GM12801 (cell line): ENCODE measurements around the gene ATP13A5.

Experiments used
- TF ChIP-seq, protein P1 (sequence below): IDR thresholded peaks from one replicate; pipeline ENCODE4 v1.5.1; 2011; ENCODE audit warnings: control low read depth; ENCODE audit not compliant: insufficient read length; ENCODE audit errors: extremely low read depth

Gene ATP13A5

DNA sequence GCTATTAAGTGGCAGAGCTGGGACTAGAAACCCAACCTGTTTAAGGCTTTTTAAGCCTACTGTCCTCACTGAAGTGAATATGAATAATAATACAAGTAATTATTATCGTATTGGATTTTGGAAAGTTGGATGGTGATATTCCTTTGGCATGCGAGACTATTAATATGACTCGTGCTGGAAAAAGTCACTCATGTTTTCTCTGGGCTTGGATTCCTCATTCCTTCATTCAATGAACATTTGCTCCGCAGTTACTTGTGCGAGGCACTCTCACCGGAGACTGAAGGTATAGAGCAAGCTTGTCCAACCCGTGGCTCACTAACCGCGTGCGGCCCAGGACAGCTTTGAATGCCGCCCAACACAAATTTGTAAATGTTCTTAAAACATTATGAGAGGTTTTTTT lies 136.8 kb downstream of the ATP13A5 start:
- TF ChIP-seq, protein P1, sequence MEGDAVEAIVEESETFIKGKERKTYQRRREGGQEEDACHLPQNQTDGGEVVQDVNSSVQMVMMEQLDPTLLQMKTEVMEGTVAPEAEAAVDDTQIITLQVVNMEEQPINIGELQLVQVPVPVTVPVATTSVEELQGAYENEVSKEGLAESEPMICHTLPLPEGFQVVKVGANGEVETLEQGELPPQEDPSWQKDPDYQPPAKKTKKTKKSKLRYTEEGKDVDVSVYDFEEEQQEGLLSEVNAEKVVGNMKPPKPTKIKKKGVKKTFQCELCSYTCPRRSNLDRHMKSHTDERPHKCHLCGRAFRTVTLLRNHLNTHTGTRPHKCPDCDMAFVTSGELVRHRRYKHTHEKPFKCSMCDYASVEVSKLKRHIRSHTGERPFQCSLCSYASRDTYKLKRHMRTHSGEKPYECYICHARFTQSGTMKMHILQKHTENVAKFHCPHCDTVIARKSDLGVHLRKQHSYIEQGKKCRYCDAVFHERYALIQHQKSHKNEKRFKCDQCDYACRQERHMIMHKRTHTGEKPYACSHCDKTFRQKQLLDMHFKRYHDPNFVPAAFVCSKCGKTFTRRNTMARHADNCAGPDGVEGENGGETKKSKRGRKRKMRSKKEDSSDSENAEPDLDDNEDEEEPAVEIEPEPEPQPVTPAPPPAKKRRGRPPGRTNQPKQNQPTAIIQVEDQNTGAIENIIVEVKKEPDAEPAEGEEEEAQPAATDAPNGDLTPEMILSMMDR = no peak

DNA sequence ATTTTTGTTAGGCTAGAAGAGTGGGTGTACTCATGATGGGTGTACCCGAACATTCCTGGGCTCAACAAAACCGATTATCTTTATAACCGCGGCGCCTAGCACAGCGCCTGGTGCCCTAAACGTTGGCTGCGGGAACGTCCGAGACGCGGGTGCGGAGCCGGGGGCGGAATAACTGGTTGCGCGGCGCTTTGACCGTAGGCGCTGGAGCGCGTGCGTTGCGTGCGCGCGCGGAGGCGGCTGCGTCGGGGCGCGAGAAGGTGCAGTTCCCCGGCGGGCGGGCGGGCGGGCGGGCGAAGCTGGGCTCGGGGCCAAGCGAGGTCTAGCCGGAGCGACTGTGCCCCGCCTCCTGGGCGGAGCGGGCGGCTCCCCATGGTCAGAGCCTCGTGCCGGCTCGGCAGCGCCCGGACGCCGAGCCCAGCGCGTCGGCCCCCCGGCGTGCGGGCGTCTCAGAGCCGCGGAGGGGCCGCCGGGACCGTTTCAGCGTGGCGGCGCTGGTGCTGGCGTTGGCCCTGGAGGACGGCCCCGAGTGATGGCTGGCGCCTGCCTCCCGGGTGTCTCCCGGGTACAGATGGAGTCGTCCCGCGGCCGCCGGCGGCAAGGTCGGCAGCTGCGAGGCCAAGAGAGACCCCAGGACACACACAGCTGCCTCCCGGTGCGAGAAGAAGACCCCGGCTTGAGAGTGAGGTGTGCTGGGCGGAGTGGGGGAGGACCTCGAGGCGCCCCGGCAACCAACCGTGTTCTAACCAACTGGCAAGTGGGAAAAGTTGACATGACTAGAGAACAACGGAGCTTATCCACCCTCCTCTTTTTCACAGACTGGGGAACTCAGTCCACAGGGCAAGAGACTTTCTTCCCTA lies 137.5 kb downstream of the ATP13A5 start, which contains the start of gene PLAAT1:
TSS of gene PLAAT1 (plus strand) at position 373 of the 857 bp plus-strand sequence. CDS start 14,429 bp downstream, outside the sequence.
- TF ChIP-seq, protein P1 = no peak

DNA sequence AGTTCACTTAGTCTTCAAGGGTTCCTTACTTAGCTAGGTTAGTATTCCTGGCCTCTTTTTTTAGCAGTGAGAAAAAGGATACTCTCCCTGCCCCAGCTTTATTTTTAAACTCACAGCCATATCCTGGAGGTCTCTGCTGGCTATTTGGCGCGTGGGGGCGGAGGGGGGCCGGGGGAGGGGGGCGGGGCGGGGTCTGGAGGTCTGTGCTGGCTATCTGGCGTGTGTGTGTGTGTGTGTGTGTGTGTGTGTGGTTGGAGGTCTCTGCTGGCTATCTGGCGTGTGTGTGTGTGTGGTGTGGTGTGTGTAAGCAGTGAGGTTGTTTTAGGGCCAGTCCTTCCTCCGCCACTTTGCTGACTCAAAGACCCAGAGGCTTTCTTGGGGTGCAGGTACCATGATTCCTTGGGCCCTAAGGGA lies 138.1 kb downstream of the ATP13A5 start:
- TF ChIP-seq, protein P1 = no peak

DNA sequence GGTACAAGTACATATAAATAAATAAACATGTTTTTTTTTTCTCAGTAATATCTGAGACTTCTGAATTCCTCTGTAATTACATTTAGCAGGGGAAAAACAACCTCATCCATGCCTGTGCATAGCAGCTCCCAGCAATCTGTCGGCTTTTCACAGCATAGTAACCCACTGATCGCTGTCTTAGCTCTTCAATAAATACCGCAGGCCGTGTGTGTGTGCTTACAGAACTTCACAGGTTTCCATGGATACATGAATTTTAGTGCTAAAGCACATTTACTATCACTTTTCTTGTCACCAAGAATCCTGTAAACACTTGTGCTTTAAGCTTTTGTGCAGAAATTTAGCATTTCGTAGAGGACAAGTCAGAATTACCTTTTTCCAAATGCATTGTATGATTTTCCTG lies 141.5 kb downstream of the ATP13A5 start:
- TF ChIP-seq, protein P1 = no peak

DNA sequence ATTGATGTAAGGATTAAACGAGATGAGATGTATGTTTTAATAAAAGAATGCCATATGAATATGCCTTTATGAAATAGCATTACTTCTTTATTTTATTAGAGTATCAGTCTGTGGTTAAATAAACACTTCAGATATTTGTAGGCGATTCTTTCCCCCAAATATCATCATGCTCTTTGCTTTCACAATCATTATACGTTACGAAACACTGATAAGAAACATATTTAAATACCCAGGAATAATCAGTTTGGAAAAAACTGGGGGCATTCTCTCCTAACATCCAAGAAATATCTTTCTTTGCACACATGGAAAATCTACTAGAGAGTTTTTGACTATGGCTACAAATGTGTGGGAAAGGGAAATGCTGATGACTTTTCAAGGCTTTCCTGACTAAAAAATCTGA lies 142.0 kb downstream of the ATP13A5 start:
- TF ChIP-seq, protein P1 = no peak

DNA sequence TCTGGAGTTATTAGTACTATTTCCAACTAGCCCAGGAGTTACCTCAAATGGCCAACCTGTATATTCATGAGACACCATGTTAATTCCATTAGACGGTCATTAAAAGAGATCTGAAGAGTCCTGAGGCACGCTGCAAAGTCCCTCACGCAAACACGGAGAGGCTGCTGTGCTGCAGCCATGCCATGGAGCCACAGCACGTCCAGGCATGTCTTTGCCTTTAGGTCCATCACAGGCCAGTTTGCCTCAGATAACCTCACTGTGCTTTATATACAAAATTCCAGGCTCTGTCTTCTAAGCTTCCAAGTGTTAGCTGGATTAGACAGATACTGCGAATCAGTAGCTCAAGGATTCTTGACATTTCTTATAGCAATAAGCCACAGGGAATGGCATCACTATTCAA lies 147.4 kb downstream of the ATP13A5 start:
- TF ChIP-seq, protein P1 = no peak

DNA sequence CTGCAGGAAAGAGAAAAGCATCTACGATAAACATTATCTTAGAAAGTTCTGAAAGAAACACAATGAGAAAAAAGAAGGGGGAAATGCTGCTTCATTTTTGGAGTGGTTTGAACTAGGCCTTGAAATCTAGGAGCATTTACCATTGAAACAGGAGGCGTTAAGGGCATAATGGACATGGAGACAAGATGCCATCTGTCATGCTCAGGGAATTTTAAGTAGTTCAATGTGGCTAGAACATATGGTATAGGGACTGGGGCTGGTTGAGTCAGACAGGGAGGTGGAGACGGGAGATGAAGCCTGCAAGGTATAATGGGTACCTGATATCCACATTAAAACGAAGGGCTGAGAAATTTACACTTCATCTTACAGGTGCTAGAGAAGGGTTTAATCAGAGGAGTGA lies 147.9 kb downstream of the ATP13A5 start:
- TF ChIP-seq, protein P1 = no peak
